ENCODE measurements around the gene FAM227A. TPM values are rescaled to one million over a fixed set of nuclear protein-coding genes. Genes with fewer than 3 reads are reported as not detected.
"Not testable (repeated sequence)": the region's sequence is repeated elsewhere in the genome, so short reads cannot be mapped to it uniquely, and the experiment has no call there.

The FAM227A gene
- total and polyA plus RNA-seq, 8 donors = 1.5 to 8.8 (median 4.6) TPM

DNA sequence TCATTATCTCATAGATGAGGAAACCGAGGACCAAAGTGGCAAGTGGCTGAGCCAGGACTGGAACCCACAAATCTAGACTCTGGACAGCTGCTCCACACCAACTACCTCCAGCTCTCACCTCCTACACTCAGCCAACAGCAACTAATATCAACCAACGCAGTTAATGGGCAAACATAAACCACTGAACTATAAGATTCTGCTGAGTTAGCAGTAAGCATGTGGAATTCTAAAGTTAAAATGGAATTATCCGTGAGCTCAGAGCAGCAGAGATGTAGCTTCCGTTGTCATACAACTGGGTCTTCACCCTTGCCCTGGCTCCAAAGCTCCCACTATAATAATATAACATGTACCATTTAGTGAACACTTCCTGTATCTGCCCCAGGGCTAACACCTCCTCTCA, 27.1 kb downstream of the FAM227A start:
- H3K4me1 ChIP-seq = no peaks in the 10 kb centered on the region
- no peaks in the 10 kb centered on the region for H3K36me3 ChIP-seq
- ATAC-seq = no peak
- H3K27ac ChIP-seq = no peak overlapping the region
- H3K4me3 ChIP-seq = no peak overlapping the region
- no peak for DNase-seq
- H3K9me3 ChIP-seq = no peaks in the 10 kb centered on the region
- intact Hi-C loops (cut with DNase I) = no loop called here
- H3K27me3 ChIP-seq = no peaks in the 10 kb centered on the region
- TF ChIP-seq, protein P1, sequence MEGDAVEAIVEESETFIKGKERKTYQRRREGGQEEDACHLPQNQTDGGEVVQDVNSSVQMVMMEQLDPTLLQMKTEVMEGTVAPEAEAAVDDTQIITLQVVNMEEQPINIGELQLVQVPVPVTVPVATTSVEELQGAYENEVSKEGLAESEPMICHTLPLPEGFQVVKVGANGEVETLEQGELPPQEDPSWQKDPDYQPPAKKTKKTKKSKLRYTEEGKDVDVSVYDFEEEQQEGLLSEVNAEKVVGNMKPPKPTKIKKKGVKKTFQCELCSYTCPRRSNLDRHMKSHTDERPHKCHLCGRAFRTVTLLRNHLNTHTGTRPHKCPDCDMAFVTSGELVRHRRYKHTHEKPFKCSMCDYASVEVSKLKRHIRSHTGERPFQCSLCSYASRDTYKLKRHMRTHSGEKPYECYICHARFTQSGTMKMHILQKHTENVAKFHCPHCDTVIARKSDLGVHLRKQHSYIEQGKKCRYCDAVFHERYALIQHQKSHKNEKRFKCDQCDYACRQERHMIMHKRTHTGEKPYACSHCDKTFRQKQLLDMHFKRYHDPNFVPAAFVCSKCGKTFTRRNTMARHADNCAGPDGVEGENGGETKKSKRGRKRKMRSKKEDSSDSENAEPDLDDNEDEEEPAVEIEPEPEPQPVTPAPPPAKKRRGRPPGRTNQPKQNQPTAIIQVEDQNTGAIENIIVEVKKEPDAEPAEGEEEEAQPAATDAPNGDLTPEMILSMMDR (IDR thresholded peaks at IDR 0.05) = no peak

DNA sequence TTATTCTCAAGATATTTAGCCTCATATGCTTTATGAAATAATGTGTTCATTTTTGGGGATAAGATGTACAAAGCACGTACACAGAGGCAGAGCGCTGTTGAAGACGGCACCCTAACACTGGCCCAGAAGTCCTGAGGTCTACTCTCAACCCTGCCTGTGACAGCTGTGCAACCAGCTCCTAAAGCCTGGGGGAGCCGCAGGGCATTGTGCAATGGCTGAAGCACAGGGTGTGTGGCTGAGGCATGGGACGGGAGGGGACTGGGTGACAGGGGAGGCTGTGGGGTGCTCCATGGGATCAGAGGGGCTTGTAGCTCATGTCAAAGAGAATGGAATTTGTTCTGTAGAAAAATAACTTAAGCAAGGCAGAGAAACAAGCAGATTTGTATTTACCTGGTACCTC, 27.7 kb downstream of the FAM227A start:
- no peak overlapping the region for H3K27ac ChIP-seq
- H3K4me1 ChIP-seq = no peaks in the 10 kb centered on the region
- ATAC-seq (no peak), DNase-seq (no peak)
- no peaks in the 10 kb centered on the region for H3K36me3 ChIP-seq
- H3K4me3 ChIP-seq = no peak overlapping the region
- intact Hi-C loops (cut with DNase I) = no loop called here
- no peaks in the 10 kb centered on the region for H3K9me3 ChIP-seq
- TF ChIP-seq, protein P1 (IDR thresholded peaks at IDR 0.05) = no peak
- H3K27me3 ChIP-seq = no peaks in the 10 kb centered on the region

DNA sequence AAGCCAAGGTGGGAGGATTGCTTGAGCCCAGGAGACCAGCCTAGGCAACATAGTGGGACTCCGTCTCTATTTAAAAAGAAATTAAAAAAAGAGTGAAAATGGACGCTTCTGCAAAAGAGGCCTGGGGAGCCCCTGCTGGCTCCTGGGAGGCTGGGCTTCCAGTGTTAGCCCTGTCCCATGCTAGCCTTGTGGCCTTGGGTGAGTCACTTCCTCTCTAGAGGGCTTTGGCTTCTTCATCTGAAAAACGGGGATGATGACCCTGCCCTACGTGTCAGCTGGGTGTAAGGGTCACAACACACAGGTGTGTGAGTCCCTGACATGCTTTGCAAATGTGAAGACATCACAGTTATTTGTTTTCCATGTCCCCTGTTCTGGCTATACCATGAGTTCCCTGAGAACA, 32.8 kb downstream of the FAM227A start:
- DNase-seq (no peak), ATAC-seq (no peak)
- Histone ChIP-seq H3K4me1 (no peaks in the 10 kb centered on the region), H3K9me3 (peaks cover 0 to 7% of the 10 kb centered on the region in 2 donors), H3K4me3 (no peak overlapping the region), H3K27me3 (no peaks in the 10 kb centered on the region), H3K36me3 (no peaks in the 10 kb centered on the region), H3K27ac (no peak overlapping the region)
- TF ChIP-seq, protein P1 (IDR thresholded peaks at IDR 0.05) = no peak
- intact Hi-C loops (cut with DNase I) = no loop called here

GRCh38 chr22:38618682-38619081, 37.5 kb downstream of the FAM227A start:
- DNase-seq = no peak
- H3K27ac ChIP-seq = no peak overlapping the region
- TF ChIP-seq, protein P1 (IDR thresholded peaks at IDR 0.05) = no peak
- peaks cover 0 to 10% of the 10 kb centered on the region in 2 donors for H3K9me3 ChIP-seq
- no peaks in the 10 kb centered on the region for H3K27me3 ChIP-seq
- no peak overlapping the region for H3K4me3 ChIP-seq
- ATAC-seq = no peak
- intact Hi-C loops (cut with DNase I) = no loop called here
- peaks cover 0 to 4% of the 10 kb centered on the region in 2 donors for H3K4me1 ChIP-seq
- H3K36me3 ChIP-seq = no peaks in the 10 kb centered on the region

GRCh38 chr22:38618258-38618657, 37.9 kb downstream of the FAM227A start:
- intact Hi-C loops (cut with DNase I) = no loop called here
- TF ChIP-seq, protein P1 (IDR thresholded peaks at IDR 0.05) = no peak
- no peak for DNase-seq

DNA sequence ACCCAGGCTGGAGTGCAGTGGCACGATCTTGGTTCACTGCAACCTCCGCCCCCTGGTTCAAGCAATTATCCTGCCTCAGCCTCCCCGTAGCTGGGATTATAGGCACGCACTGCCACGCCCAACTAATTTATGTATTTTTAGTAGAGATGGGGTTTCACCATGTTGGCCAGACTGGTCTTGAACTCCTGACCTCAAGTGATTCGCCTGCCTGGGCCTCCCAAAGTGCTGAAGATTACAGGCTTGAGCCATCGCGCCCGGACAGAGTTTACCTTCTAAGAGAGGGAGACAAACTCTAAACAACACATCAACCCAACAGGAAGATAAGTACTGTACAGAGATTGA, 41.2 kb downstream of the FAM227A start:
- H3K27ac ChIP-seq; DNase-seq; H3K36me3 ChIP-seq; H3K4me3 ChIP-seq; ATAC-seq; intact Hi-C loops (cut with DNase I); H3K27me3 ChIP-seq; H3K4me1 ChIP-seq: not testable (repeated sequence)
- peaks cover 0 to 10% of the 10 kb centered on the region in 2 donors for H3K9me3 ChIP-seq

More at GRCh38 chr22:38618258-38618657, 37.9 kb downstream of the FAM227A start:
- Histone ChIP-seq H3K36me3 (no peaks in the 10 kb centered on the region), H3K4me1 (peaks cover 0 to 4% of the 10 kb centered on the region in 2 donors), H3K9me3 (peaks cover 0 to 10% of the 10 kb centered on the region in 2 donors), H3K27me3 (no peaks in the 10 kb centered on the region), H3K27ac (no peak overlapping the region), H3K4me3 (no peak overlapping the region)
- no peak for ATAC-seq
